Lower leg skin (tissue), 3 donors: ENCODE measurements around the gene BUD13.

Source experiments
- POLR2A ChIP-seq, 2 donors: fragments of 450-650 bp; IDR thresholded peaks; one replicate each; pipeline ENCODE4 v1.6.1; 2016 to 2017; ENCODE audit warnings: antibody characterized with exemption in 2 of 2, mild to moderate bottlenecking in 1 of 2, moderate library complexity in 1 of 2
- TF ChIP-seq, protein P1 (sequence below), 3 donors: fragments of 450-650 bp; IDR thresholded peaks; one replicate each; pipeline ENCODE4 v1.5.1; 2016; ENCODE audit warnings: antibody characterized with exemption in 3 of 3, mild to moderate bottlenecking in 3 of 3, moderate library complexity in 2 of 3

DNA sequence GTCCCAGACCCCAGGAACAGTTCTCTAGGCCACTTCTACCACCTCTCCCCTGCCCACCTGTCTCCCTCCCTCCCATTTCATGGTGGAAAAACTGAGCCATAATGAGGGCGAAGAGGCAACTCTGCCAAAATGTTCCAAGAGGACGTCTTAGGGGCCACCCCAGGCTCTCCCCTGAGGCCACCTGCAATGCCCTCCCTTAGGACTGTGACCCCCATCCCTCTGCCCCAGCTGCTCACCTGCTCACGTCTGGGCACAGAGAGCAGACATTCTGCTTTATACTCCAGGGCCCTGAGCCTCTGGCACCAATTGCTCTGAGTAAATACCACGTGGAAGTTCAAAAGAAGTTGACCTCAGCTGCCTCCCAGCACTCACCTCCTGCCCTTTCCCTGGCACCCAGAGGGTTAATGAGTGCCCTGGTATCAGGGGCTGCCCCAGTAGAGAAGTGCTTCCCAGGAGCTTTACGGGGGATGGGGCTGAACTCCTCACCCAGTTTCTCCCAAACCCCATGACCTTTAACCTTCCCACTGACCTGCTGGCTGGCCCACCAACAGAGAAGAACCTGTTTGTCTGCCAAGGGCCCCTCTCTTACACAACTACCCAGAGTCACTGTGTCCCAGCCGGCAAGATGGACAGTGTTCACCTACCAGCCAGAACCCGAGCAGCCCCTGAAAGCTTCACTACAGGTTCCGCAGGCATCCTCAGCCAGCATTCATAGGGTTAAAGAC lies 19.5 kb upstream of the BUD13 start:
- TF ChIP-seq, protein P1, sequence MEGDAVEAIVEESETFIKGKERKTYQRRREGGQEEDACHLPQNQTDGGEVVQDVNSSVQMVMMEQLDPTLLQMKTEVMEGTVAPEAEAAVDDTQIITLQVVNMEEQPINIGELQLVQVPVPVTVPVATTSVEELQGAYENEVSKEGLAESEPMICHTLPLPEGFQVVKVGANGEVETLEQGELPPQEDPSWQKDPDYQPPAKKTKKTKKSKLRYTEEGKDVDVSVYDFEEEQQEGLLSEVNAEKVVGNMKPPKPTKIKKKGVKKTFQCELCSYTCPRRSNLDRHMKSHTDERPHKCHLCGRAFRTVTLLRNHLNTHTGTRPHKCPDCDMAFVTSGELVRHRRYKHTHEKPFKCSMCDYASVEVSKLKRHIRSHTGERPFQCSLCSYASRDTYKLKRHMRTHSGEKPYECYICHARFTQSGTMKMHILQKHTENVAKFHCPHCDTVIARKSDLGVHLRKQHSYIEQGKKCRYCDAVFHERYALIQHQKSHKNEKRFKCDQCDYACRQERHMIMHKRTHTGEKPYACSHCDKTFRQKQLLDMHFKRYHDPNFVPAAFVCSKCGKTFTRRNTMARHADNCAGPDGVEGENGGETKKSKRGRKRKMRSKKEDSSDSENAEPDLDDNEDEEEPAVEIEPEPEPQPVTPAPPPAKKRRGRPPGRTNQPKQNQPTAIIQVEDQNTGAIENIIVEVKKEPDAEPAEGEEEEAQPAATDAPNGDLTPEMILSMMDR (IDR thresholded peaks at IDR 0.05), result no peak
- TF ChIP-seq POLR2A (IDR thresholded peaks at IDR 0.05), result no peak
